Body of pancreas (tissue), 4 donors: ENCODE results near the gene MZT2B.
"Not testable (repeated sequence)": the region's sequence is repeated elsewhere in the genome, so short reads cannot be mapped to it uniquely, and the experiment has no call there.

ENCODE experiments used
- CTCF ChIP-seq, 7 experiments: fragments of 450-650 bp in 4 of 7; fragments of 200-600 bp in 3 of 7; sonication (generic) in 3 of 7; IDR thresholded peaks; one replicate each; pipeline ENCODE4 v1.5.1; 2016 to 2019; ENCODE audit warnings: antibody characterized with exemption in 7 of 7
- POLR2A ChIP-seq, 3 donors: fragments of 450-650 bp; IDR thresholded peaks; one replicate each; pipeline ENCODE4 v1.6.1; 2016; ENCODE audit warnings: antibody characterized with exemption in 3 of 3, mild to moderate bottlenecking in 2 of 3

- not testable (repeated sequence) for TF ChIP-seq POLR2A, CTCF (IDR thresholded peaks at IDR 0.05)
Observed at GRCh38 chr2:130192451-130192850, 10.4 kb downstream of the MZT2B start.
